ENCODE data around the gene WDR20.

WDR20 gene

GRCh38 chr14:102184316-102185035, 44.8 kb downstream of the WDR20 start:
- Mint-ChIP-seq H3K4me3 (no peak overlapping the region), H3K27ac (no peak overlapping the region), H3K9me3 (no peaks in the 10 kb centered on the region), H3K4me1 (peaks cover 52% of the 10 kb centered on the region), H3K36me3 (ENCODE audit: low read depth) (no peaks in the 10 kb centered on the region), H3K27me3 (ENCODE audit: low read depth, poor library complexity) (no peaks in the 10 kb centered on the region)
- no peak for TF ChIP-seq CTCF (IDR thresholded peaks at IDR 0.05)
- DNase-seq: no peak

- no peaks in the 10 kb centered on the region for H3K36me3 Mint-ChIP-seq (ENCODE audit: low read depth)
- H3K27ac Mint-ChIP-seq: no peak overlapping the region
- DNase-seq: no peak
- peaks cover 57% of the 10 kb centered on the region for H3K4me1 Mint-ChIP-seq
- no peaks in the 10 kb centered on the region for H3K27me3 Mint-ChIP-seq (ENCODE audit: low read depth, poor library complexity)
- no peaks in the 10 kb centered on the region for H3K9me3 Mint-ChIP-seq
- no peak overlapping the region for H3K4me3 Mint-ChIP-seq
- TF ChIP-seq CTCF (IDR thresholded peaks at IDR 0.05): no peak
These were observed 45.7 kb downstream of the WDR20 start for GRCh38 chr14:102185360-102185759.

GRCh38 chr14:102187044-102187443, 47.3 kb downstream of the WDR20 start:
- H3K9me3 Mint-ChIP-seq: no peaks in the 10 kb centered on the region
- H3K27ac Mint-ChIP-seq: no peak overlapping the region
- no peak for DNase-seq
- H3K36me3 Mint-ChIP-seq (ENCODE audit: low read depth): no peaks in the 10 kb centered on the region
- no peaks in the 10 kb centered on the region for H3K27me3 Mint-ChIP-seq (ENCODE audit: low read depth, poor library complexity)
- no peak overlapping the region for H3K4me3 Mint-ChIP-seq
- no peak for TF ChIP-seq CTCF (IDR thresholded peaks at IDR 0.05)
- peaks cover 67% of the 10 kb centered on the region for H3K4me1 Mint-ChIP-seq

GRCh38 chr14:102187568-102188001, 47.9 kb downstream of the WDR20 start:
- DNase-seq: no peak
- TF ChIP-seq CTCF (IDR thresholded peaks at IDR 0.05): no peak
- no peak overlapping the region for H3K4me3 Mint-ChIP-seq
- no peak overlapping the region for H3K27ac Mint-ChIP-seq
- H3K36me3 Mint-ChIP-seq (ENCODE audit: low read depth): no peaks in the 10 kb centered on the region
- no peaks in the 10 kb centered on the region for H3K9me3 Mint-ChIP-seq
- H3K4me1 Mint-ChIP-seq: peaks cover 70% of the 10 kb centered on the region
- H3K27me3 Mint-ChIP-seq (ENCODE audit: low read depth, poor library complexity): no peaks in the 10 kb centered on the region

GRCh38 chr14:102188187-102188586, 48.5 kb downstream of the WDR20 start:
- no peak overlapping the region for H3K27ac Mint-ChIP-seq
- no peaks in the 10 kb centered on the region for H3K27me3 Mint-ChIP-seq (ENCODE audit: low read depth, poor library complexity)
- TF ChIP-seq CTCF (IDR thresholded peaks at IDR 0.05): no peak
- no peaks in the 10 kb centered on the region for H3K9me3 Mint-ChIP-seq
- no peaks in the 10 kb centered on the region for H3K36me3 Mint-ChIP-seq (ENCODE audit: low read depth)
- no peak overlapping the region for H3K4me3 Mint-ChIP-seq
- H3K4me1 Mint-ChIP-seq: peaks cover 71% of the 10 kb centered on the region
- DNase-seq: no peak

- H3K4me1 Mint-ChIP-seq: peaks cover 59% of the 10 kb centered on the region
- no peak overlapping the region for H3K27ac Mint-ChIP-seq
- DNase-seq: no peak
- no peak overlapping the region for H3K4me3 Mint-ChIP-seq
- H3K27me3 Mint-ChIP-seq (ENCODE audit: low read depth, poor library complexity): no peaks in the 10 kb centered on the region
- H3K36me3 Mint-ChIP-seq (ENCODE audit: low read depth): no peaks in the 10 kb centered on the region
- TF ChIP-seq CTCF (IDR thresholded peaks at IDR 0.05): no peak
- H3K9me3 Mint-ChIP-seq: no peaks in the 10 kb centered on the region
These were observed 50.2 kb downstream of the WDR20 start for GRCh38 chr14:102189874-102190273.

Data from nephron progenitor cell (in vitro differentiated cells).